ENCODE data around the gene BACH2.

The BACH2 gene

GRCh38 chr6:90237350-90237990 lies 59.2 kb downstream of the BACH2 start:
- DNase-seq (ENCODE audit: low spot score) = no peak

GRCh38 chr6:90233994-90234393 lies 62.6 kb downstream of the BACH2 start:
- DNase-seq (ENCODE audit: low spot score) = peak; percentile 84

GRCh38 chr6:90233213-90233612 lies 63.4 kb downstream of the BACH2 start:
- DNase-seq (ENCODE audit: low spot score) = no peak

GRCh38 chr6:90231798-90232197 lies 64.8 kb downstream of the BACH2 start:
- DNase-seq (ENCODE audit: low spot score) = no peak

- DNase-seq (ENCODE audit: low spot score) = no peak
These were observed 65.3 kb downstream of the BACH2 start for GRCh38 chr6:90231308-90231707.

GRCh38 chr6:90230548-90231215 lies 66.0 kb downstream of the BACH2 start:
- DNase-seq (ENCODE audit: low spot score) = no peak

- DNase-seq (ENCODE audit: low spot score) = no peak
These were observed 67.2 kb downstream of the BACH2 start for GRCh38 chr6:90229331-90230010.

GRCh38 chr6:90227673-90228072 lies 69.0 kb downstream of the BACH2 start:
- no peak for DNase-seq (ENCODE audit: low spot score)

GRCh38 chr6:90227213-90227612 lies 69.4 kb downstream of the BACH2 start:
- DNase-seq (ENCODE audit: low spot score) = no peak

- no peak for DNase-seq (ENCODE audit: low spot score)
These were observed 70.4 kb downstream of the BACH2 start for GRCh38 chr6:90226257-90226656.

- DNase-seq (ENCODE audit: low spot score) = no peak
These were observed 72.4 kb downstream of the BACH2 start for GRCh38 chr6:90224196-90224595.

- peak; percentile 53 for DNase-seq (ENCODE audit: low spot score)
These were observed 73.9 kb downstream of the BACH2 start for GRCh38 chr6:90222724-90223198.

- no peak for DNase-seq (ENCODE audit: low spot score)
These were observed 74.6 kb downstream of the BACH2 start for GRCh38 chr6:90222008-90222407.

GRCh38 chr6:90221403-90221802 lies 75.2 kb downstream of the BACH2 start:
- DNase-seq (ENCODE audit: low spot score) = no peak

- DNase-seq (ENCODE audit: low spot score) = no peak
These were observed 76.4 kb downstream of the BACH2 start for GRCh38 chr6:90220273-90220672.

GRCh38 chr6:90219209-90219985 lies 77.2 kb downstream of the BACH2 start:
- no peak for DNase-seq (ENCODE audit: low spot score)

GRCh38 chr6:90218959-90219208 lies 77.8 kb downstream of the BACH2 start:
- DNase-seq (ENCODE audit: low spot score) = no peak

- DNase-seq (ENCODE audit: low spot score) = no peak
These were observed 79.0 kb downstream of the BACH2 start for GRCh38 chr6:90217506-90218127.

- DNase-seq (ENCODE audit: low spot score) = no peak
These were observed 80.3 kb downstream of the BACH2 start for GRCh38 chr6:90216072-90216977.

GRCh38 chr6:90214966-90215365 lies 81.7 kb downstream of the BACH2 start:
- DNase-seq (ENCODE audit: low spot score) = no peak

- DNase-seq (ENCODE audit: low spot score) = no peak
These were observed 82.2 kb downstream of the BACH2 start for GRCh38 chr6:90214461-90214860.

Measured in activated CD4-positive, alpha-beta T cell treated with anti-CD3 and anti-CD28 coated beads, Interleukin-2, Interleukin-4, amounts not matched to agents 100 ng/mL and 50 ng/mL, durations not matched to agents 16 hours and 8 hours (primary cell).